Measurements from ENCODE around the gene PGBD1. TPM values are rescaled to one million over a fixed set of nuclear protein-coding genes. Genes with fewer than 3 reads are reported as not detected.
"Not testable (repeated sequence)": the region's sequence is repeated elsewhere in the genome, so short reads cannot be mapped to it uniquely, and the experiment has no call there.

The PGBD1 gene
- total and polyA plus RNA-seq, 2 experiments from 2014 or later = 3.1 to 6.2 TPM

GRCh38 chr6:28295326-28295725 lies 14.0 kb downstream of the PGBD1 start:
- H2AFZ ChIP-seq = no peak overlapping the region
- H4K20me1 ChIP-seq (ENCODE audit: insufficient read depth, poor library complexity, severe bottlenecking) = no peaks in the 10 kb centered on the region
- H3K4me1 ChIP-seq (ENCODE audit: insufficient read depth) = no peaks in the 10 kb centered on the region
- H3K27me3 ChIP-seq = no peaks in the 10 kb centered on the region
- H3K27ac ChIP-seq = no peak overlapping the region
- H3K36me3 ChIP-seq (replicated peaks; ENCODE audit: insufficient read depth, low read depth) = no peaks in the 10 kb centered on the region
- H3K79me2 ChIP-seq = no peaks in the 10 kb centered on the region
- 96% methylated on average over 5 of the region's 5 CpGs for WGBS (ENCODE audit: low lambda C conversion rate, missing lambda C conversion rate)
- no peak overlapping the region for H3K4me3 ChIP-seq
- no peaks in the 10 kb centered on the region for H3K9me3 ChIP-seq (ENCODE audit: low read depth)
- H3K4me2 ChIP-seq = no peak overlapping the region
- H3K9me2 ChIP-seq (replicated peaks; ENCODE audit: insufficient read depth) = no peaks in the 10 kb centered on the region
- TF ChIP-seq CTCF (IDR thresholded peaks at IDR 0.05; ENCODE audit: poor library complexity) (no peak), EZH2 (IDR thresholded peaks at IDR 0.05; ENCODE audit: borderline replicate concordance) (no peak), EZH2phosphoT487 (IDR thresholded peaks at IDR 0.05; ENCODE audit: low read depth, severe bottlenecking, unreplicated experiment) (no peak)
- no peak for DNase-seq (ENCODE audit: low spot score)

GRCh38 chr6:28296520-28297060 lies 15.2 kb downstream of the PGBD1 start:
- no peaks in the 10 kb centered on the region for H3K27me3 ChIP-seq
- H2AFZ ChIP-seq = no peak overlapping the region
- no peak overlapping the region for H3K4me2 ChIP-seq
- H3K27ac ChIP-seq = no peak overlapping the region
- 84% methylated on average over 7 of the region's 7 CpGs for WGBS (ENCODE audit: low lambda C conversion rate, missing lambda C conversion rate)
- H3K4me3 ChIP-seq = no peak overlapping the region
- TF ChIP-seq EZH2 (IDR thresholded peaks at IDR 0.05; ENCODE audit: borderline replicate concordance) (no peak), CTCF (IDR thresholded peaks at IDR 0.05; ENCODE audit: poor library complexity) (no peak), EZH2phosphoT487 (IDR thresholded peaks at IDR 0.05; ENCODE audit: low read depth, severe bottlenecking, unreplicated experiment) (no peak)
- no peaks in the 10 kb centered on the region for H3K9me3 ChIP-seq (ENCODE audit: low read depth)
- no peaks in the 10 kb centered on the region for H3K4me1 ChIP-seq (ENCODE audit: insufficient read depth)
- H3K36me3 ChIP-seq (replicated peaks; ENCODE audit: insufficient read depth, low read depth) = no peaks in the 10 kb centered on the region
- H4K20me1 ChIP-seq (ENCODE audit: insufficient read depth, poor library complexity, severe bottlenecking) = no peaks in the 10 kb centered on the region
- no peak for DNase-seq (ENCODE audit: low spot score)
- H3K79me2 ChIP-seq = no peaks in the 10 kb centered on the region
- no peaks in the 10 kb centered on the region for H3K9me2 ChIP-seq (replicated peaks; ENCODE audit: insufficient read depth)

DNA sequence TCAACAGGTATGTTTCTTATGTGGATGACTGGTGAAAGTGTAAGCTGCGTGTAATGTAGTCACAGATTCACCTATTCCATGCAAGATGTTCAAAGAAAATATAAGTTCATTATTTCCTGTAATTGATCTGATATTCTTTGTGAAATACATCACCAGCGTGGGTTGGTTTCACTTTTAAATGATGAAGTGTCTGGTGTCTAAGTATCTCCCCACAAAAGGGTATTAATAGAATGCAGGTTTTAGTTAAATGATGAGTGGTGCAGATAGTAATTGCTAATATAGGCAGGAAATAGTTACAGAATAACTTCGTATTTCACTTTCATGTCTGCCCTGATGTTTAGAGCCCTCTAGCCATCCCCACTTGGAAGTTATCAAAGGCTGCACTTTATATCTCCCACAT lies 22.2 kb downstream of the PGBD1 start:
- Histone ChIP-seq H3K36me3 (replicated peaks; ENCODE audit: insufficient read depth, low read depth) (no peaks in the 10 kb centered on the region), H3K79me2 (no peaks in the 10 kb centered on the region), H3K27ac (no peak overlapping the region), H4K20me1 (ENCODE audit: insufficient read depth, poor library complexity, severe bottlenecking) (no peaks in the 10 kb centered on the region), H3K4me3 (no peak overlapping the region), H3K9me3 (ENCODE audit: low read depth) (no peaks in the 10 kb centered on the region), H3K27me3 (no peaks in the 10 kb centered on the region), H3K4me2 (no peak overlapping the region), H2AFZ (no peak overlapping the region), H3K9me2 (replicated peaks; ENCODE audit: insufficient read depth) (no peaks in the 10 kb centered on the region), H3K4me1 (ENCODE audit: insufficient read depth) (no peaks in the 10 kb centered on the region)
- no peak for DNase-seq (ENCODE audit: low spot score)
- 94% methylated on average over 3 of the region's 3 CpGs for whole genome bisulfite sequencing (ENCODE audit: low lambda C conversion rate, missing lambda C conversion rate)
- TF ChIP-seq CTCF (IDR thresholded peaks at IDR 0.05; ENCODE audit: poor library complexity) = no peak
- no peak for TF ChIP-seq EZH2 (IDR thresholded peaks at IDR 0.05; ENCODE audit: borderline replicate concordance)
- no peak for TF ChIP-seq EZH2phosphoT487 (IDR thresholded peaks at IDR 0.05; ENCODE audit: low read depth, severe bottlenecking, unreplicated experiment)

DNA sequence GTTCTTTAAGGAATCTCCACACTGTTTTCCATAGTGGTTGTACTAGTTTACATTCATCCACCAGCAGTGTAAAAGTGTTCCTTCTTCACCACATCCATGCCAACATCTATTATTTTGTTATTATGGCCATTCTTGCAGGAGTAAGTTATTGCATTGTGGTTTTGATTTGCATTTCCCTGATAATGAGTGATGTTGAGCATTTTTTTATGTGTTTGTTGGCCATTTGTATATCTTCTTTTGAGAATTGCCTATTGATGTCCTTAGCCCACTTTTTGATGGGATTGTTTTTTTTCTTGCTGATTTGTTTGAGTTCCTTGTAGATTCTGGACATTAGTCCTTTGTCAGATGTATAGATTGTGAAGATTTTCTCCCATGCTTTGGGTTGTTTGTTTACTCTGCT lies 25.0 kb downstream of the PGBD1 start:
- DNase-seq (ENCODE audit: low spot score); H3K36me3 ChIP-seq (replicated peaks; ENCODE audit: insufficient read depth, low read depth); H4K20me1 ChIP-seq (ENCODE audit: insufficient read depth, poor library complexity, severe bottlenecking); H3K79me2 ChIP-seq; H3K9me2 ChIP-seq (replicated peaks; ENCODE audit: insufficient read depth); H2AFZ ChIP-seq; H3K27ac ChIP-seq; H3K4me3 ChIP-seq; H3K27me3 ChIP-seq; H3K9me3 ChIP-seq (ENCODE audit: low read depth); H3K4me2 ChIP-seq; H3K4me1 ChIP-seq (ENCODE audit: insufficient read depth): not testable (repeated sequence)

Data from hepatocyte (in vitro differentiated cells).